Endothelial cell of umbilical vein (primary cell): ENCODE data around the gene C4orf50. TPM values are rescaled to one million over a fixed set of nuclear protein-coding genes. Genes with fewer than 3 reads are reported as not detected.
A peak's percentile ranks its signal among the peaks of the same experiment; 100 is the strongest.

Experiments
- BruUV-seq: library from RNA; stranded (reverse); fragments of 400-500 nt; replicated peaks from 2 replicates; lab custom pipeline; 2021; lab: Mats Ljungman, UMichigan
- CTCF ChIA-PET: fragments of 300-600, 350-600 bp; sonication (Branson Sonifier 250); formaldehyde crosslinking; loops from one replicate; lab custom pipeline; 2021; ENCODE audit warnings: antibody characterized with exemption, inconsistent platforms; lab: Charles Lee
- POLR2A ChIA-PET: fragments of 300-600, 350-600 bp; sonication (Branson Sonifier 250); formaldehyde crosslinking; loops from one replicate; lab custom pipeline; 2021; ENCODE audit warnings: antibody characterized with exemption, inconsistent platforms; lab: Charles Lee
- DNase-seq: peaks from one replicate; pipeline ENCODE4 v3.0.0-alpha.2; 2011; ENCODE audit warnings: low read depth, low spot score
- FAIRE-seq: peaks from 2 replicates; lab custom pipeline; 2011; peaks lifted over from hg19 to GRCh38; lab: Jason Lieb, UNC
- H2AFZ ChIP-seq: 2 replicates; pipeline ENCODE4 v1.6.0; 2012; ENCODE audit warnings: low read depth, low read length, control low read depth, inconsistent platforms
- H3K27ac ChIP-seq: 2 replicates; pipeline ENCODE4 v1.5.1; 2011; ENCODE audit warnings: low read depth, mild to moderate bottlenecking, control low read depth, low read length, moderate library complexity; ENCODE audit not compliant: insufficient read depth
- H3K27me3 ChIP-seq, 2 experiments: 2 replicates each; pipeline versions ENCODE4 v1.6.0 to v1.6.1; 2011; ENCODE audit warnings: low read length in 2 of 2, mixed read lengths in 1 of 2; ENCODE audit not compliant: control insufficient read depth in 2 of 2, insufficient read depth in 2 of 2
- H3K36me3 ChIP-seq, 2 experiments: 2 replicates in 1 of 2; 3 replicates in 1 of 2; pipeline ENCODE4 v1.5.1; 2011; ENCODE audit warnings: low read length in 2 of 2, mild to moderate bottlenecking in 1 of 2, moderate library complexity in 1 of 2; ENCODE audit not compliant: control insufficient read depth in 2 of 2, insufficient read depth in 2 of 2; ENCODE audit errors: extremely low read depth in 1 of 2
- H3K4me1 ChIP-seq: 3 replicates; pipeline ENCODE4 v1.5.1; 2011; ENCODE audit warnings: mild to moderate bottlenecking, low read length; ENCODE audit not compliant: control insufficient read depth, insufficient read depth; ENCODE audit errors: extremely low read depth
- H3K4me2 ChIP-seq: 2 replicates; pipeline ENCODE4 v1.6.1; 2011; ENCODE audit warnings: low read length, control low read depth, mixed read lengths; ENCODE audit not compliant: insufficient read depth
- H3K4me3 ChIP-seq, 3 experiments: fragments of 200-600 bp in 1 of 3; sonication (generic), shearing (Covaris generic) in 1 of 3; replicated peaks in 1 of 3; 2 replicates each; pipeline ENCODE4 v1.5.1; 2011 to 2016; ENCODE audit warnings: control low read depth in 3 of 3, low read length in 3 of 3, mild to moderate bottlenecking in 2 of 3, inconsistent platforms in 1 of 3, low read depth in 1 of 3, moderate library complexity in 1 of 3; ENCODE audit not compliant: insufficient read depth in 1 of 3
- H3K79me2 ChIP-seq: 2 replicates; pipeline ENCODE4 v1.6.0; 2012; ENCODE audit warnings: low read length, inconsistent platforms; ENCODE audit not compliant: control insufficient read depth, insufficient read depth
- H3K9ac ChIP-seq: replicated peaks from 2 replicates; pipeline ENCODE3; 2011; ENCODE audit warnings: low read length, control low read depth; ENCODE audit not compliant: insufficient read depth; ENCODE audit errors: extremely low read depth
- H3K9me1 ChIP-seq: replicated peaks from 3 replicates; pipeline ENCODE4 v1.6.0; 2011; ENCODE audit warnings: mild to moderate bottlenecking, low read length; ENCODE audit not compliant: control insufficient read depth, insufficient read depth; ENCODE audit errors: extremely low read depth
- H3K9me3 ChIP-seq: replicated peaks from 2 replicates; pipeline ENCODE4 v1.5.1; 2012; ENCODE audit warnings: low read length, inconsistent platforms; ENCODE audit not compliant: control insufficient read depth, insufficient read depth
- H4K20me1 ChIP-seq: replicated peaks from 2 replicates; pipeline ENCODE3; 2011; ENCODE audit warnings: mild to moderate bottlenecking, low read length; ENCODE audit not compliant: control insufficient read depth, insufficient read depth; ENCODE audit errors: extremely low read depth
- EZH2 ChIP-seq: IDR thresholded peaks from 2 replicates; pipeline ENCODE4 v1.6.1; 2012; ENCODE audit warnings: borderline replicate concordance, low read depth, mild to moderate bottlenecking, moderate library complexity, low read length, inconsistent platforms; ENCODE audit not compliant: severe bottlenecking
- FOS ChIP-seq: IDR thresholded peaks from 2 replicates; pipeline ENCODE4 v1.6.1; 2011; ENCODE audit warnings: mild to moderate bottlenecking, low read length, moderate library complexity, borderline replicate concordance; ENCODE audit not compliant: insufficient read depth
- GATA2 ChIP-seq: IDR thresholded peaks from 2 replicates; pipeline ENCODE4 v1.7.0; 2011; ENCODE audit warnings: low read depth, mild to moderate bottlenecking, moderate library complexity, mixed read lengths, low read length; ENCODE audit not compliant: insufficient read length, insufficient read depth
- JUN ChIP-seq: IDR thresholded peaks from 2 replicates; pipeline ENCODE4 v1.6.1; 2011; ENCODE audit warnings: borderline replicate concordance, low read depth; ENCODE audit not compliant: insufficient read length, insufficient read depth
- MAX ChIP-seq: IDR thresholded peaks from 2 replicates; pipeline ENCODE4 v1.6.1; 2011; ENCODE audit not compliant: insufficient read depth, insufficient read length
- POLR2A ChIP-seq: IDR thresholded peaks from 2 replicates; pipeline ENCODE4 v1.6.1; 2012; ENCODE audit warnings: low read depth, mild to moderate bottlenecking, control low read depth, low read length
- dilution Hi-C: fragments of 300-500 bp; cut with MboI; formaldehyde crosslinking; loops from one replicate; pipeline ENCODE4 v1.15.0; 2019; ENCODE audit warnings: low sequenced_read_pairs; ENCODE audit not compliant: extremely low pct_ligation_motif_present
- intact Hi-C: fragments of 100-400 bp; cut with micrococcal nuclease; formaldehyde crosslinking; loops from one replicate; pipeline ENCODE4 v1.10.0; 2022
- polyA plus RNA-seq, 4 experiments: library from polyadenylated mRNA; depleted of rRNA in 3 of 4; stranded (reverse) in 3 of 4; unstranded in 1 of 4; fragments of >200 nt; gene quantifications; 2 replicates each; pipeline versions ENCODE4 v1.2.1 to v1.2.3, GENCODE V29; 2011 to 2012; ENCODE audit warnings: missing spikeins in 1 of 4
- total RNA-seq: library from RNA; stranded (reverse); gene quantifications from 2 replicates; pipeline ENCODE4 v1.2.3, GENCODE V29; 2021
- TF ChIP-seq, protein P1 (sequence below), 2 donors: IDR thresholded peaks; 1 replicate in 1 of 2; 2 replicates in 1 of 2; pipeline ENCODE4 v1.5.1; 2011; ENCODE audit warnings: low read length in 2 of 2, mild to moderate bottlenecking in 2 of 2, moderate library complexity in 2 of 2, control low read depth in 1 of 2, inconsistent platforms in 1 of 2, low read depth in 1 of 2; ENCODE audit not compliant: insufficient read depth in 1 of 2; ENCODE audit errors: extremely low read depth in 1 of 2

The C4orf50 gene
- total and polyA plus RNA-seq, 2 donors (not counting 3 experiments of a cell fraction or from before 2014, with no cell fraction given): not detected

DNA sequence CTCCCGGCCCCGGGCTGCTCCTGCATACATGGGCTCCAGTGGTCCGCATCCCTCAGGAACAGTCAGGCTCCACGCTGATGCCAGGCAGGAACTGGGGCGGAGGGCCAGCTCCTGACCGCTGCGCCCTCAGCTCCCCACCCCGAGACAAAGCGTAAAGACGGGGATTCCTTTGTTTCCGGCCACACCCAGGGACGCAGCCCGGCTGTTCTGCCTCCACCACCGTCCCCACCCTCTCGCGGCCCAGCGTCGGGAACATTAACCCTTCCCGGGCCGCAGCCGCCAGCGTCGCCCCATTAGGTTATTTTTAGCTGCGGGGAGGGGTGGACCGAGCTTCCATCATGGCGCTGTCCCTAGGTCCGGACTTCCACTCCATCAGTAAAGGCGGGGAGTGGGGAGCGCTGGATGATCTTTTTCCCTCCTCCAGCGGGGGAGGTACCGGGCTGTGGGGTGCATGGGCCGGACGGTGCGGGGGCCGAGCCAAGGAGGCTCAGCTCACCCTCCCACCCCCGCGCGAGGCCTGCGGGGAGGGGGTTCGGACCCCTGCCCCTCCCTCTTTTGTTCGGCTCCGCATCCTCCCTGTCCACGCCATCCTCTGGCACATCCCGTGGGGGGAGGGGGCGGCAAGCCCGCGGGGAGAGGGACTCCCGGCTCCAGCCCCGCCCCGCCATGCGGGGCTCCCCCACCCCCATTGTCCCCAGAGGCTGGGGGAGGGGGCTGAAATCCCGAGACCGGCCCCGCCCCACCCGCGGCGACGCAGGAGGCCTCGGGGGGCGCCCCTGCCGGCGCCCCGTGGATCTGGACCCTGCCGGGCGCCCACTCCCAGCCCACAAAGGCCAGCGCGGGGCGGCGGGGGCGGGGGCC is 130.6 kb downstream of the C4orf50 start:
- no peaks in the 10 kb centered on the region for H3K36me3 ChIP-seq
- H3K27me3 ChIP-seq: peaks cover 46 to 55% of the 10 kb centered on the region in 2 experiments
- H3K4me1 ChIP-seq: no peaks in the 10 kb centered on the region
- ChIA-PET POLR2A (no interaction called here), CTCF (no interaction called here)
- intact Hi-C loops: no loop called here
- no TSS peak for BruUV-seq
- H3K9me1 ChIP-seq: no peaks in the 10 kb centered on the region
- no peaks in the 10 kb centered on the region for H3K9me3 ChIP-seq
- H3K4me2 ChIP-seq: no peak overlapping the region
- no peaks in the 10 kb centered on the region for H3K79me2 ChIP-seq
- DNase-seq (no peak), FAIRE-seq (no peak)
- TF ChIP-seq FOS: no peak
- peak; percentile 81 for TF ChIP-seq EZH2
- no peak for TF ChIP-seq GATA2
- no peak for TF ChIP-seq JUN
- TF ChIP-seq, protein P1, sequence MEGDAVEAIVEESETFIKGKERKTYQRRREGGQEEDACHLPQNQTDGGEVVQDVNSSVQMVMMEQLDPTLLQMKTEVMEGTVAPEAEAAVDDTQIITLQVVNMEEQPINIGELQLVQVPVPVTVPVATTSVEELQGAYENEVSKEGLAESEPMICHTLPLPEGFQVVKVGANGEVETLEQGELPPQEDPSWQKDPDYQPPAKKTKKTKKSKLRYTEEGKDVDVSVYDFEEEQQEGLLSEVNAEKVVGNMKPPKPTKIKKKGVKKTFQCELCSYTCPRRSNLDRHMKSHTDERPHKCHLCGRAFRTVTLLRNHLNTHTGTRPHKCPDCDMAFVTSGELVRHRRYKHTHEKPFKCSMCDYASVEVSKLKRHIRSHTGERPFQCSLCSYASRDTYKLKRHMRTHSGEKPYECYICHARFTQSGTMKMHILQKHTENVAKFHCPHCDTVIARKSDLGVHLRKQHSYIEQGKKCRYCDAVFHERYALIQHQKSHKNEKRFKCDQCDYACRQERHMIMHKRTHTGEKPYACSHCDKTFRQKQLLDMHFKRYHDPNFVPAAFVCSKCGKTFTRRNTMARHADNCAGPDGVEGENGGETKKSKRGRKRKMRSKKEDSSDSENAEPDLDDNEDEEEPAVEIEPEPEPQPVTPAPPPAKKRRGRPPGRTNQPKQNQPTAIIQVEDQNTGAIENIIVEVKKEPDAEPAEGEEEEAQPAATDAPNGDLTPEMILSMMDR (IDR thresholded peaks at IDR 0.05; ENCODE audit: extremely low read depth in 1 of 2, insufficient read depth in 1 of 2, low read depth in 1 of 2, low read length in 2 of 2): no peak
- TF ChIP-seq POLR2A: no peak
- no peak for TF ChIP-seq MAX
- H4K20me1 ChIP-seq: no peaks in the 10 kb centered on the region
- H3K27ac ChIP-seq: no peak overlapping the region
- no peak overlapping the region for H2AFZ ChIP-seq
- H3K4me3 ChIP-seq: no peak overlapping the region
- H3K9ac ChIP-seq: no peak overlapping the region
- dilution Hi-C loops: no loop called here
